Measurements from ENCODE around the gene GRID1. TPM values are rescaled to one million over a fixed set of nuclear protein-coding genes. Genes with fewer than 3 reads are reported as not detected.

GRID1 gene
- total RNA-seq, 1 donor from 2014 or later = 0.75 TPM

GRCh38 chr10:86139066-86139657 lies 227.4 kb downstream of the GRID1 start:
- H3K4me3 ChIP-seq (ENCODE audit: insufficient read depth, low read depth, low read length) = no peak overlapping the region
- H3K9me3 ChIP-seq (ENCODE audit: insufficient read depth, low read depth, low read length) = peaks cover 4% of the 10 kb centered on the region
- no peak for FAIRE-seq
- H3K79me2 ChIP-seq (ENCODE audit: insufficient read depth, low read length) = no peaks in the 10 kb centered on the region
- no peak overlapping the region for H3K27ac ChIP-seq (ENCODE audit: low read depth, low read length)
- no peak overlapping the region for H3K4me3 Mint-ChIP-seq (ENCODE audit: unreplicated experiment)
- H3K4me2 ChIP-seq (ENCODE audit: low read length) = no peak overlapping the region
- no peak overlapping the region for H2AFZ ChIP-seq (ENCODE audit: low read depth, low read length)
- no peaks in the 10 kb centered on the region for H3K4me1 ChIP-seq (ENCODE audit: insufficient read depth, low read length)
- no peaks in the 10 kb centered on the region for H3K36me3 ChIP-seq (ENCODE audit: insufficient read depth, low read length)
- no peak for TF ChIP-seq EZH2 (IDR thresholded peaks at IDR 0.05; ENCODE audit: insufficient read depth, low read length)
- TF ChIP-seq, protein P1, sequence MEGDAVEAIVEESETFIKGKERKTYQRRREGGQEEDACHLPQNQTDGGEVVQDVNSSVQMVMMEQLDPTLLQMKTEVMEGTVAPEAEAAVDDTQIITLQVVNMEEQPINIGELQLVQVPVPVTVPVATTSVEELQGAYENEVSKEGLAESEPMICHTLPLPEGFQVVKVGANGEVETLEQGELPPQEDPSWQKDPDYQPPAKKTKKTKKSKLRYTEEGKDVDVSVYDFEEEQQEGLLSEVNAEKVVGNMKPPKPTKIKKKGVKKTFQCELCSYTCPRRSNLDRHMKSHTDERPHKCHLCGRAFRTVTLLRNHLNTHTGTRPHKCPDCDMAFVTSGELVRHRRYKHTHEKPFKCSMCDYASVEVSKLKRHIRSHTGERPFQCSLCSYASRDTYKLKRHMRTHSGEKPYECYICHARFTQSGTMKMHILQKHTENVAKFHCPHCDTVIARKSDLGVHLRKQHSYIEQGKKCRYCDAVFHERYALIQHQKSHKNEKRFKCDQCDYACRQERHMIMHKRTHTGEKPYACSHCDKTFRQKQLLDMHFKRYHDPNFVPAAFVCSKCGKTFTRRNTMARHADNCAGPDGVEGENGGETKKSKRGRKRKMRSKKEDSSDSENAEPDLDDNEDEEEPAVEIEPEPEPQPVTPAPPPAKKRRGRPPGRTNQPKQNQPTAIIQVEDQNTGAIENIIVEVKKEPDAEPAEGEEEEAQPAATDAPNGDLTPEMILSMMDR (IDR thresholded peaks at IDR 0.05; ENCODE audit: insufficient read depth, low read depth, low read length) = no peak
- H3K9me3 Mint-ChIP-seq (ENCODE audit: unreplicated experiment) = peaks cover 2% of the 10 kb centered on the region
- H3K4me1 Mint-ChIP-seq (ENCODE audit: low read depth, unreplicated experiment) = no peaks in the 10 kb centered on the region
- H3K27me3 Mint-ChIP-seq (ENCODE audit: low read depth, unreplicated experiment) = peaks cover 26% of the 10 kb centered on the region
- no peak overlapping the region for H3K27ac Mint-ChIP-seq (ENCODE audit: unreplicated experiment)
- no peak for DNase-seq (ENCODE audit: low read depth)
- H3K27me3 ChIP-seq (ENCODE audit: insufficient read depth, low read length) = no peaks in the 10 kb centered on the region
- H3K36me3 Mint-ChIP-seq (ENCODE audit: low read depth, unreplicated experiment) = peaks cover 2% of the 10 kb centered on the region
- no peaks in the 10 kb centered on the region for H4K20me1 ChIP-seq (ENCODE audit: insufficient read depth, low read length)
- no peak overlapping the region for H3K9ac ChIP-seq (ENCODE audit: low read length)

GRCh38 chr10:86138551-86139065 lies 228.0 kb downstream of the GRID1 start:
- Histone ChIP-seq H3K27me3 (ENCODE audit: insufficient read depth, low read length) (no peaks in the 10 kb centered on the region), H3K4me1 (ENCODE audit: insufficient read depth, low read length) (no peaks in the 10 kb centered on the region), H4K20me1 (ENCODE audit: insufficient read depth, low read length) (no peaks in the 10 kb centered on the region), H3K9ac (ENCODE audit: low read length) (no peak overlapping the region), H3K36me3 (ENCODE audit: insufficient read depth, low read length) (no peaks in the 10 kb centered on the region), H3K79me2 (ENCODE audit: insufficient read depth, low read length) (no peaks in the 10 kb centered on the region), H3K4me3 (ENCODE audit: insufficient read depth, low read depth, low read length) (no peak overlapping the region), H3K27ac (ENCODE audit: low read depth, low read length) (no peak overlapping the region), H3K4me2 (ENCODE audit: low read length) (no peak overlapping the region), H2AFZ (ENCODE audit: low read depth, low read length) (no peak overlapping the region), H3K9me3 (ENCODE audit: insufficient read depth, low read depth, low read length) (peaks cover 4% of the 10 kb centered on the region)
- FAIRE-seq = no peak
- peaks cover 22% of the 10 kb centered on the region for H3K27me3 Mint-ChIP-seq (ENCODE audit: low read depth, unreplicated experiment)
- H3K36me3 Mint-ChIP-seq (ENCODE audit: low read depth, unreplicated experiment) = peaks cover 2% of the 10 kb centered on the region
- no peaks in the 10 kb centered on the region for H3K4me1 Mint-ChIP-seq (ENCODE audit: low read depth, unreplicated experiment)
- H3K9me3 Mint-ChIP-seq (ENCODE audit: unreplicated experiment) = peaks cover 2% of the 10 kb centered on the region
- no peak overlapping the region for H3K27ac Mint-ChIP-seq (ENCODE audit: unreplicated experiment)
- no peak for DNase-seq (ENCODE audit: low read depth)
- no peak for TF ChIP-seq EZH2 (IDR thresholded peaks at IDR 0.05; ENCODE audit: insufficient read depth, low read length)
- TF ChIP-seq, protein P1 (IDR thresholded peaks at IDR 0.05; ENCODE audit: insufficient read depth, low read depth, low read length) = no peak
- no peak overlapping the region for H3K4me3 Mint-ChIP-seq (ENCODE audit: unreplicated experiment)

GRCh38 chr10:86137561-86137960 lies 229.0 kb downstream of the GRID1 start:
- Mint-ChIP-seq H3K9me3 (ENCODE audit: unreplicated experiment) (peaks cover 2% of the 10 kb centered on the region), H3K27me3 (ENCODE audit: low read depth, unreplicated experiment) (peaks cover 19% of the 10 kb centered on the region), H3K27ac (ENCODE audit: unreplicated experiment) (no peak overlapping the region), H3K4me1 (ENCODE audit: low read depth, unreplicated experiment) (no peaks in the 10 kb centered on the region), H3K36me3 (ENCODE audit: low read depth, unreplicated experiment) (peaks cover 2% of the 10 kb centered on the region), H3K4me3 (ENCODE audit: unreplicated experiment) (no peak overlapping the region)
- DNase-seq (ENCODE audit: low read depth) = no peak
- Histone ChIP-seq H3K4me1 (ENCODE audit: insufficient read depth, low read length) (no peaks in the 10 kb centered on the region), H3K27ac (ENCODE audit: low read depth, low read length) (no peak overlapping the region), H4K20me1 (ENCODE audit: insufficient read depth, low read length) (no peaks in the 10 kb centered on the region), H3K4me3 (ENCODE audit: insufficient read depth, low read depth, low read length) (no peak overlapping the region), H3K36me3 (ENCODE audit: insufficient read depth, low read length) (no peaks in the 10 kb centered on the region), H3K9me3 (ENCODE audit: insufficient read depth, low read depth, low read length) (peaks cover 4% of the 10 kb centered on the region), H3K79me2 (ENCODE audit: insufficient read depth, low read length) (no peaks in the 10 kb centered on the region), H3K27me3 (ENCODE audit: insufficient read depth, low read length) (no peaks in the 10 kb centered on the region), H3K4me2 (ENCODE audit: low read length) (no peak overlapping the region), H3K9ac (ENCODE audit: low read length) (no peak overlapping the region), H2AFZ (ENCODE audit: low read depth, low read length) (no peak overlapping the region)
- no peak for FAIRE-seq
- TF ChIP-seq EZH2 (IDR thresholded peaks at IDR 0.05; ENCODE audit: insufficient read depth, low read length) = no peak
- TF ChIP-seq, protein P1 (IDR thresholded peaks at IDR 0.05; ENCODE audit: insufficient read depth, low read depth, low read length) = no peak
